Motor neuron (in vitro differentiated cells): Measurements from ENCODE around the gene SPEG. TPM values are rescaled to one million over a fixed set of nuclear protein-coding genes. Genes with fewer than 3 reads are reported as not detected.

ENCODE experiments used
- ATAC-seq, 8 experiments: fragments of 200-7000 bp; cut with Tn5 transposase; replicated peaks in 6 of 8; 2 replicates each; pipeline ENCODE4 v1.8.0; 2021; ENCODE audit warnings: mild to moderate bottlenecking in 8 of 8, moderate library complexity in 8 of 8
- H3K27ac ChIP-seq, 2 donors: fragments of 250-450 bp; sonication (Bioruptor Pico); 2 replicates each; pipeline ENCODE4 v1.9.0; 2021; ENCODE audit warnings: antibody characterized with exemption in 2 of 2, mild to moderate bottlenecking in 2 of 2, moderate library complexity in 1 of 2
- H3K4me1 ChIP-seq, 2 donors: fragments of 250-450 bp; sonication (Bioruptor Pico); replicated peaks in 1 of 2; 2 replicates each; pipeline ENCODE4 v1.6.1; 2021; ENCODE audit warnings: antibody characterized with exemption in 2 of 2, mild to moderate bottlenecking in 2 of 2, moderate library complexity in 1 of 2
- H3K4me3 ChIP-seq, 5 donors: fragments of 250-450 bp; sonication (Bioruptor Pico); 2 replicates each; pipeline ENCODE4 v1.9.0; 2021; ENCODE audit warnings: antibody characterized with exemption in 5 of 5, mild to moderate bottlenecking in 5 of 5, moderate library complexity in 4 of 5
- whole genome bisulfite sequencing, 10 experiments: fragments of 450-650 bp; shearing (Covaris generic); methylation state at CpG; one replicate each; pipeline ENCODE4 v1.0.0; 2022; 5-methylcytosine and 5-hydroxymethylcytosine counted together
- in situ Hi-C, 9 experiments: fragments of 400-800 bp; cut with MboI; loops; one replicate each; pipeline ENCODE4 v1.15.0; 2021; ENCODE audit warnings: low sequenced_read_pairs in 9 of 9, low pct_unique_long_range_greater_than_20kb in 2 of 9; ENCODE audit not compliant: unreplicated experiment in 9 of 9
- total RNA-seq, 8 experiments: library from RNA; unstranded; fragments of 300-600 nt; gene quantifications; 2 replicates each; pipeline versions ENCODE4 v1.2.3 to v1.2.4, GENCODE V29; 2022

The SPEG gene
- total RNA-seq, 8 experiments from 2014 or later = 5.5 to 47.6 (median 26.1) TPM

GRCh38 chr2:219419012-219419324 lies 15.7 kb upstream of the SPEG start:
- in situ Hi-C loops = loop anchor here in 1 of 9 experiments (25.0 kb wide), 1 partner anchor 93 kb away; the partner anchor contains the start of gene ASIC4
- Histone ChIP-seq H3K27ac (no peak overlapping the region), H3K4me3 (no peak overlapping the region), H3K4me1 (peaks cover under 1 to 21% of the 10 kb centered on the region in 2 donors)
- no peak for ATAC-seq
- WGBS, 10 experiments = 61 to 100% (median 100%) methylated on average over 1 to 5 of the region's 12 CpGs; no CpG with 5 or more reads in 7 of the 10 experiments

- in situ Hi-C loops = loop anchor here in 1 of 9 experiments (25.0 kb wide), 1 partner anchor 93 kb away; the partner anchor contains the start of gene ASIC4
- Histone ChIP-seq H3K4me3 (no peak overlapping the region), H3K4me1 (peaks cover 6 to 26% of the 10 kb centered on the region in 2 donors), H3K27ac (no peak overlapping the region)
- WGBS, 10 experiments = 20 to 100% (median 95%) methylated on average over 1 to 3 of the region's 9 CpGs; no CpG with 5 or more reads in 6 of the 10 experiments
- ATAC-seq = peak in 5 of 8 experiments; percentile 17 to 71 (median 44)
These were observed 15.1 kb upstream of the SPEG start for GRCh38 chr2:219419331-219420197.

- in situ Hi-C loops = loop anchor here in 1 of 9 experiments (25.0 kb wide), 1 partner anchor 92 kb away; the partner anchor contains the start of gene ASIC4
- 91 to 100% (median 97%) methylated on average over 2 to 8 of the region's 8 CpGs; no CpG with 5 or more reads in 5 of the 10 experiments for WGBS, 10 experiments
- ATAC-seq = no peak
- no peak overlapping the region for H3K27ac ChIP-seq
- peaks cover 10 to 28% of the 10 kb centered on the region in 2 donors for H3K4me1 ChIP-seq
- no peak overlapping the region for H3K4me3 ChIP-seq
These were observed 14.0 kb upstream of the SPEG start for GRCh38 chr2:219420687-219421086.

GRCh38 chr2:219421323-219421722 lies 13.3 kb upstream of the SPEG start:
- Histone ChIP-seq H3K4me1 (peaks cover 10 to 23% of the 10 kb centered on the region in 2 donors), H3K4me3 (no peak overlapping the region), H3K27ac (no peak overlapping the region)
- ATAC-seq = no peak
- 52 to 100% (median 85%) methylated on average over 1 to 4 of the region's 17 CpGs; no CpG with 5 or more reads in 4 of the 10 experiments for WGBS, 10 experiments
- in situ Hi-C loops = loop anchor here in 1 of 9 experiments (25.0 kb wide), 1 partner anchor 91 kb away; the partner anchor contains the start of gene ASIC4

- H3K4me1 ChIP-seq = peaks cover 10 to 20% of the 10 kb centered on the region in 2 donors
- no peak overlapping the region for H3K4me3 ChIP-seq
- in situ Hi-C loops = loop anchor here in 1 of 9 experiments (25.0 kb wide), 1 partner anchor 89 kb away; the partner anchor contains the start of gene ASIC4
- 50 to 100% (median 80%) methylated on average over 1 to 4 of the region's 8 CpGs; no CpG with 5 or more reads in 1 of the 10 experiments for WGBS, 10 experiments
- no peak for ATAC-seq
- H3K27ac ChIP-seq = no peak overlapping the region
These were observed 11.6 kb upstream of the SPEG start for GRCh38 chr2:219422952-219423534.

- ATAC-seq = no peak
- WGBS, 10 experiments = 20 to 89% (median 80%) methylated on average over 1 to 7 of the region's 14 CpGs; no CpG with 5 or more reads in 2 of the 10 experiments
- H3K27ac ChIP-seq = no peak overlapping the region
- no peak overlapping the region for H3K4me3 ChIP-seq
- H3K4me1 ChIP-seq = peaks cover 10 to 14% of the 10 kb centered on the region in 2 donors
- in situ Hi-C loops = loop anchor here in 1 of 9 experiments (25.0 kb wide), 1 partner anchor 88 kb away; the partner anchor contains the start of gene ASIC4
These were observed 10.8 kb upstream of the SPEG start for GRCh38 chr2:219423652-219424377.

GRCh38 chr2:219425238-219426067 lies 9.2 kb upstream of the SPEG start:
- Histone ChIP-seq H3K4me3 (no peak overlapping the region), H3K4me1 (peaks cover 7 to 10% of the 10 kb centered on the region in 2 donors), H3K27ac (no peak overlapping the region)
- in situ Hi-C loops = no loop called here
- ATAC-seq = no peak
- WGBS, 10 experiments = 72 to 92% (median 82%) methylated on average over 1 to 4 of the region's 8 CpGs; no CpG with 5 or more reads in 5 of the 10 experiments

GRCh38 chr2:219426068-219426443 lies 8.6 kb upstream of the SPEG start:
- ATAC-seq = no peak
- H3K4me3 ChIP-seq = no peak overlapping the region
- H3K4me1 ChIP-seq = peaks cover 7 to 10% of the 10 kb centered on the region in 2 donors
- no peak overlapping the region for H3K27ac ChIP-seq
- WGBS, 10 experiments = 50 to 90% (median 80%) methylated on average over 1 to 2 of the region's 7 CpGs; no CpG with 5 or more reads in 7 of the 10 experiments
- in situ Hi-C loops = no loop called here

- in situ Hi-C loops = no loop called here
- 0 to 100% (median 60%) methylated on average over 1 of the region's 7 CpGs; no CpG with 5 or more reads in 7 of the 10 experiments for WGBS, 10 experiments
- Histone ChIP-seq H3K27ac (no peak overlapping the region), H3K4me3 (no peak overlapping the region), H3K4me1 (peaks cover 7 to 10% of the 10 kb centered on the region in 2 donors)
- no peak for ATAC-seq
These were observed 8.0 kb upstream of the SPEG start for GRCh38 chr2:219426534-219427136.

- Histone ChIP-seq H3K4me1 (peaks cover 7 to 10% of the 10 kb centered on the region in 2 donors), H3K4me3 (no peak overlapping the region), H3K27ac (no peak overlapping the region)
- in situ Hi-C loops = no loop called here
- ATAC-seq = peak in 2 of 8 experiments; percentile 21 to 25
These were observed 6.2 kb upstream of the SPEG start for GRCh38 chr2:219428469-219428868.

GRCh38 chr2:219429958-219430606 lies 4.6 kb upstream of the SPEG start:
- Histone ChIP-seq H3K27ac (no peak overlapping the region), H3K4me1 (peaks cover 9% of the 10 kb centered on the region in 2 donors), H3K4me3 (no peak overlapping the region)
- 39 to 100% (median 100%) methylated on average over 1 to 2 of the region's 7 CpGs; no CpG with 5 or more reads in 3 of the 10 experiments for WGBS, 10 experiments
- in situ Hi-C loops = no loop called here
- ATAC-seq = no peak
